A673 (cell line): ENCODE results near the gene RANBP2. TPM values are rescaled to one million over a fixed set of nuclear protein-coding genes. Genes with fewer than 3 reads are reported as not detected.

ENCODE experiments used
- BruUV-seq: library from RNA; stranded (reverse); fragments of 400-500 nt; replicated peaks from 2 replicates; lab custom pipeline; 2021; lab: Mats Ljungman, UMichigan
- CTCF ChIA-PET: fragments of 300-600 bp; sonication (Branson Sonifier 250); formaldehyde crosslinking; loops from one replicate; lab custom pipeline; 2022; ENCODE audit warnings: antibody characterized with exemption; lab: Charles Lee
- POLR2A ChIA-PET: fragments of 300-600 bp; sonication (Branson Sonifier 250); formaldehyde crosslinking; loops from one replicate; lab custom pipeline; 2022; ENCODE audit warnings: antibody characterized with exemption; ENCODE audit not compliant: low non-redundant PET; lab: Charles Lee
- DNase-seq: peaks from one replicate; pipeline ENCODE4 v3.0.0-alpha.2; 2015; ENCODE audit warnings: low spot score
- H3K27ac ChIP-seq: fragments of 200-600 bp; sonication (generic); 2 replicates; pipeline ENCODE4 v1.5.1; 2016; ENCODE audit warnings: mixed run types, low read depth, mild to moderate bottlenecking, mixed read lengths, antibody characterized with exemption, low read length; ENCODE audit not compliant: poor library complexity, severe bottlenecking
- H3K27me3 ChIP-seq: fragments of 200-600 bp; sonication (generic); replicated peaks from 2 replicates; pipeline ENCODE4 v1.6.1; 2017; ENCODE audit warnings: mixed run types, low read depth, mild to moderate bottlenecking, mixed read lengths, antibody characterized with exemption, low read length; ENCODE audit not compliant: insufficient read depth, poor library complexity
- H3K36me3 ChIP-seq: fragments of 200-600 bp; sonication (generic); 2 replicates; pipeline ENCODE4 v1.6.1; 2016; ENCODE audit warnings: mixed run types, mild to moderate bottlenecking, mixed read lengths, antibody characterized with exemption, low read length; ENCODE audit not compliant: insufficient read depth, poor library complexity, severe bottlenecking
- H3K4me1 ChIP-seq: fragments of 200-600 bp; sonication (generic); 2 replicates; pipeline ENCODE4 v1.6.1; 2017; ENCODE audit warnings: mixed run types, mild to moderate bottlenecking, mixed read lengths, antibody characterized with exemption, low read length; ENCODE audit not compliant: insufficient read depth, poor library complexity, severe bottlenecking
- H3K4me3 ChIP-seq: fragments of 200-600 bp; sonication (generic); 2 replicates; pipeline ENCODE4 v1.5.1; 2016; ENCODE audit warnings: low read depth, mixed run types, mild to moderate bottlenecking, mixed read lengths, low read length; ENCODE audit not compliant: poor library complexity, severe bottlenecking
- H3K9me3 ChIP-seq: fragments of 200-600 bp; sonication (generic); 2 replicates; pipeline ENCODE4 v1.6.1; 2016; ENCODE audit warnings: mixed run types, low read depth, mild to moderate bottlenecking, mixed read lengths, antibody characterized with exemption, low read length; ENCODE audit not compliant: poor library complexity, severe bottlenecking
- EZH2 ChIP-seq: fragments of 200-600 bp; sonication (generic); IDR thresholded peaks from 2 replicates; pipeline ENCODE4 v1.6.1; 2017; ENCODE audit warnings: borderline replicate concordance, low read depth, mild to moderate bottlenecking, mixed read lengths, antibody characterized with exemption, low read length; ENCODE audit not compliant: poor library complexity, severe bottlenecking
- intact Hi-C: fragments of 100-400 bp; cut with micrococcal nuclease; formaldehyde crosslinking; loops from one replicate; pipeline ENCODE4 v1.10.0; 2022; ENCODE audit not compliant: unreplicated experiment
- total RNA-seq: library from RNA; stranded (reverse); gene quantifications from 2 replicates; pipeline ENCODE4 v1.2.3, GENCODE V29; 2021
- TF ChIP-seq, protein P1 (sequence below): fragments of 300-800, 200-600 bp; sonication (generic); conservative IDR thresholded peaks from 2 replicates; pipeline ENCODE4 v1.5.1; 2017; ENCODE audit warnings: low read depth, mild to moderate bottlenecking, antibody characterized with exemption, low read length, moderate library complexity, mixed read lengths

RANBP2 gene
- total RNA-seq, 1 experiment from 2014 or later: 92.3 TPM

DNA sequence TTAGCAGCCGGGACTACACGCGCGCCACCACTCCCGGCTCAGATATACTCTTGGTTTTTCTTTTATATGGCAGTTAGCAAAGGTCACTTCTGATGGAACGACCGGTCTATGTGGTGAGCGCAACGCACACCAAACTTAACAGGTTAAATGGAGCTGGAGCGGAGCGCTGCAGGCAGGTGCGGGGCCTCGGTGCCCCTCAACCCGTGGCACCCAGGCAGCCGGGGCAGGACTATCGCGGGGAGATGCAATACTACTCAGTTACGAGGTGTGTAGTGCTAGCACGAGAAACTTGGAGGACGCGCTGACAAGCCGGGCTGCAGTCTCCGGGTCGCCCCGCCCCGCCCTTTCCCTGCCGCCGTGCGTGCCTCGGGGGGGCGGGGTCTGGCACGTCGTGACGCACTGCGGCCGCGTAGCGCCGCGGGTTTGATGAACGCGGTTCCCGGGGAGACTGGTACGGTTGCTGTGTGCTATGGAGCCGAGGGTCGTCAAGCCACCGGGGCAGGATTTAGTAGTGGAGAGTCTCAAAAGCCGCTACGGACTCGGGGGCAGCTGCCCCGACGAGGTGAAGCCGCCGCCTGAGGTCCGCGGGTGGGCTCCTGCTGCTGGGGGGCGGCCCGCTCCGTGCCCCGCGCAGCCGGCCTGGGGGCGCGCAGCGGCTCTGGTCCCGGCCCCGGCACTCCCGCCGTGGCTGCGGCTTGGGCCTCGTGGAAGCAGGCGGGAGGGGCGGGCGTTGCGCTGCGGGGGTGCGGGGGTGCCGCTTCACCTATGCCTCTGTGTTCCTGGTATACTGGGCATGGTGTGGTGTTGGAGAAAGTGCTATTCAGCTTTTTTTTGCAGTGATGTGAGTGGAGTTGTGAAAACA, 67.3 kb downstream of the RANBP2 start, which contains the start of gene CCDC138:
CCDC138 (plus strand) TSS at position 418 of the 862 bp plus-strand sequence; CDS start at position 470, 52 bp downstream.
- no TSS peak for BruUV-seq
- DNase-seq: peak; percentile 97
- Histone ChIP-seq H3K36me3 (peaks cover 49% of the 10 kb centered on the region), H3K27me3 (no peaks in the 10 kb centered on the region), H3K4me3 (peak within 1 kb of the TSS; percentile 83), H3K4me1 (no peaks in the 10 kb centered on the region), H3K27ac (peak within 1 kb of the TSS; percentile 92), H3K9me3 (no peaks in the 10 kb centered on the region)
- ChIA-PET CTCF (no interaction called here), POLR2A (no interaction called here)
- TF ChIP-seq, protein P1, sequence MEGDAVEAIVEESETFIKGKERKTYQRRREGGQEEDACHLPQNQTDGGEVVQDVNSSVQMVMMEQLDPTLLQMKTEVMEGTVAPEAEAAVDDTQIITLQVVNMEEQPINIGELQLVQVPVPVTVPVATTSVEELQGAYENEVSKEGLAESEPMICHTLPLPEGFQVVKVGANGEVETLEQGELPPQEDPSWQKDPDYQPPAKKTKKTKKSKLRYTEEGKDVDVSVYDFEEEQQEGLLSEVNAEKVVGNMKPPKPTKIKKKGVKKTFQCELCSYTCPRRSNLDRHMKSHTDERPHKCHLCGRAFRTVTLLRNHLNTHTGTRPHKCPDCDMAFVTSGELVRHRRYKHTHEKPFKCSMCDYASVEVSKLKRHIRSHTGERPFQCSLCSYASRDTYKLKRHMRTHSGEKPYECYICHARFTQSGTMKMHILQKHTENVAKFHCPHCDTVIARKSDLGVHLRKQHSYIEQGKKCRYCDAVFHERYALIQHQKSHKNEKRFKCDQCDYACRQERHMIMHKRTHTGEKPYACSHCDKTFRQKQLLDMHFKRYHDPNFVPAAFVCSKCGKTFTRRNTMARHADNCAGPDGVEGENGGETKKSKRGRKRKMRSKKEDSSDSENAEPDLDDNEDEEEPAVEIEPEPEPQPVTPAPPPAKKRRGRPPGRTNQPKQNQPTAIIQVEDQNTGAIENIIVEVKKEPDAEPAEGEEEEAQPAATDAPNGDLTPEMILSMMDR: no peak
- no peak for TF ChIP-seq EZH2
- intact Hi-C loops: no loop called here

DNA sequence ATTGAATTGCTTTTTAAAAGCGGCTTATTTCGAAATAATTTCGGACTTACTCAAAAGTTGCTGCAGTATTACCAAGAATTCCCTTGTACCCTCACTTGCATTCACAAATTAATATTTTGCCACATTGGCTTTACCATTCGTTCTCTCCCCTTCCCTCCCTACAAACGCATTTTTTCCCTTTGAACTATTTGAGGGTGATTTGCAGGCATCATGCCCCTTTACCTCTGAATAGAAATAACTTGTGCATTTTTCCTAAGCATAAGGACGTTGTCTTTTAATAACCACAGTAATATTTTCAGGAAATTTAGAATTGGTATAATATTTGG, 67.9 kb downstream of the RANBP2 start:
- TSS peak; percentile 53 for BruUV-seq
- POLR2A ChIA-PET: no interaction called here
- peaks cover 49% of the 10 kb centered on the region for H3K36me3 ChIP-seq

DNA sequence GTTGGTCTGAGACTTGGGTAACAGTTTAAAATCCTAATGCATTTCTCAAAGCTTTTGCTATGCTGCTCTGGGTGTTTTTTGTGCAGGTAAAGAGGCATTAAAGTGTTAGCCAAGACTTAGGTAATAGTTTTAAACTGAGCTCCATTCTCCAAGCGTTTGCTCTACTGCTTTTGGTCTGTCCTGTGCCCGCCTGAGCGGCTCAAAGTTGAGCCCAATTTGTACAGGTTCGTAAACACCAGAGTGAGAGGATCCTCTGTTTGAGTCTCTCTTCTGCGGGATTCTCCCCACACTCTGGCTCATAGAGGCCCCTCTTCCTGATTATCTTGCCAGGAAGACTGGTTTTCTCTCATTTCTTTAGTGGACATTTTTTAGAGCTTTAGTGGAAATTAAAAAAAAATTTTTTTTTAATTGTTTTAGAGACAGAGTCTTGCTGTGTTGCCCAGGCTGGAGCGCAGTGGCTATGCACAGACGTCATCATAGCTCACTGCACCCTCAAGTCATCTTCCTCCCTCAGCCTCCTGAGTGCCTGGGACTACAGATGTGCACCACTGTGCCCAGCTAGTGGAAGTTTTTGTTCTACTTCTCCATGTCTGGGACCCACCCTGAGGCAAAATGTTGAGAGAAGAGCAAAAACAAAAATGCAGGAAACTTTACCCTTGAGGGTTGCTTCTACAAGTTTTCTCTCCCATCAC, 83.9 kb downstream of the RANBP2 start:
- Histone ChIP-seq H3K36me3 (peaks cover 36% of the 10 kb centered on the region), H3K9me3 (peaks cover 2% of the 10 kb centered on the region), H3K4me3 (no peak overlapping the region), H3K27ac (no peak overlapping the region), H3K27me3 (no peaks in the 10 kb centered on the region), H3K4me1 (peaks cover 14% of the 10 kb centered on the region)
- POLR2A ChIA-PET: no interaction called here
- intact Hi-C loops: no loop called here
- TF ChIP-seq, protein P1: no peak
- TF ChIP-seq EZH2: no peak
- DNase-seq: no peak
- CTCF ChIA-PET: no interaction called here
- no TSS peak for BruUV-seq

More for the DNA sequence above, 67.9 kb downstream of the RANBP2 start:
- peak overlapping the region; percentile 83 for H3K4me3 ChIP-seq
- no peaks in the 10 kb centered on the region for H3K27me3 ChIP-seq
- peak; percentile 5 for DNase-seq
- TF ChIP-seq, protein P1: no peak
- TF ChIP-seq EZH2: no peak
- CTCF ChIA-PET: no interaction called here
- H3K27ac ChIP-seq: peak overlapping the region; percentile 92
- no peaks in the 10 kb centered on the region for H3K9me3 ChIP-seq
- H3K4me1 ChIP-seq: no peaks in the 10 kb centered on the region
- intact Hi-C loops: no loop called here
